K562 (cell line): Measurements from ENCODE around the gene MRTFB. TPM values are rescaled to one million over a fixed set of nuclear protein-coding genes. Genes with fewer than 3 reads are reported as not detected.

ENCODE experiments used
- ATAC-seq: fragments of 200-7000 bp; cut with Tn5 transposase; 3 replicates; pipeline ENCODE4 v1.9.1; 2020; ENCODE audit warnings: moderate library complexity
- BruUV-seq: library from RNA; stranded (reverse); fragments of 400-500 nt; replicated peaks from 2 replicates; lab custom pipeline; 2021; lab: Mats Ljungman, UMichigan
- CTCF ChIA-PET: fragments of 300-600 bp; formaldehyde crosslinking; extraction: SDS; loops from one replicate; lab custom pipeline; 2021; ENCODE audit warnings: low intra/inter-chr PET ratio; lab: Yijun Ruan, JAX
- POLR2A ChIA-PET: fragments of 300-600, 350-650 bp; sonication (Branson Sonifier 250); formaldehyde crosslinking; extraction: SDS; loops from one replicate; lab custom pipeline; 2021; ENCODE audit warnings: antibody characterized with exemption, inconsistent platforms; lab: Yijun Ruan, JAX
- DNase-seq, 4 experiments: peaks; one replicate each; pipeline versions ENCODE4 v3.0.0 to v3.0.0-alpha.2; 2011 to 2018; ENCODE audit warnings: low spot score in 3 of 4, mixed read lengths in 3 of 4; ENCODE audit errors: extremely low read depth in 1 of 4
- FAIRE-seq: peaks from 2 replicates; lab custom pipeline; 2011; peaks lifted over from hg19 to GRCh38; lab: Jason Lieb, UNC
- H2AFZ ChIP-seq: 2 replicates; pipeline ENCODE4 v1.6.0; 2011; ENCODE audit warnings: low read depth, low read length, control low read depth, inconsistent platforms
- H3K27ac ChIP-seq: fragments of 200-600 bp; 3 replicates; pipeline ENCODE4 v1.8.0; 2011; ENCODE audit warnings: low read depth, mild to moderate bottlenecking, control low read depth, inconsistent platforms, low read length, moderate library complexity, mixed read lengths; ENCODE audit errors: extremely low read depth
- H3K27me3 ChIP-seq, 2 experiments: fragments of 300-600 bp in 1 of 2; 2 replicates in 1 of 2; 3 replicates in 1 of 2; pipeline versions ENCODE4 v1.6.0 to v1.8.0; 2011; ENCODE audit warnings: inconsistent platforms in 2 of 2, low read length in 2 of 2, mild to moderate bottlenecking in 1 of 2, mixed read lengths in 1 of 2, moderate library complexity in 1 of 2; ENCODE audit not compliant: control insufficient read depth in 2 of 2, insufficient read depth in 2 of 2
- H3K36me3 ChIP-seq: fragments of 300-600 bp; 3 replicates; pipeline ENCODE4 v1.8.0; 2011; ENCODE audit warnings: mild to moderate bottlenecking, low read length, inconsistent platforms; ENCODE audit not compliant: control insufficient read depth, insufficient read depth
- H3K4me1 ChIP-seq, 2 experiments: fragments of 200-600 bp in 1 of 2; replicated peaks in 1 of 2; 2 replicates in 1 of 2; 3 replicates in 1 of 2; pipeline versions ENCODE4 v1.5.1 to v1.8.0; 2011; ENCODE audit warnings: inconsistent platforms in 2 of 2, low read length in 2 of 2, mild to moderate bottlenecking in 1 of 2, mixed read lengths in 1 of 2, moderate library complexity in 1 of 2; ENCODE audit not compliant: control insufficient read depth in 2 of 2, insufficient read depth in 2 of 2
- H3K4me2 ChIP-seq: 2 replicates; pipeline ENCODE4 v1.6.1; 2011; ENCODE audit warnings: low read length, control low read depth, inconsistent platforms, mixed read lengths; ENCODE audit not compliant: insufficient read depth
- H3K4me3 ChIP-seq: fragments of 200-600 bp; sonication (generic), shearing (Covaris generic); 2 replicates; pipeline ENCODE4 v1.5.1; 2016; ENCODE audit warnings: control low read depth, inconsistent platforms
- H3K79me2 ChIP-seq: fragments of 200-600 bp; 3 replicates; pipeline ENCODE4 v1.8.0; 2011; ENCODE audit warnings: low read length, inconsistent platforms; ENCODE audit not compliant: control insufficient read depth, insufficient read depth
- H3K9ac ChIP-seq, 2 experiments: 2 replicates each; pipeline versions ENCODE4 v1.6.0 to v1.6.1; 2011; ENCODE audit warnings: low read depth in 2 of 2, low read length in 2 of 2, control low read depth in 1 of 2, inconsistent platforms in 1 of 2, mild to moderate bottlenecking in 1 of 2, mixed read lengths in 1 of 2; ENCODE audit not compliant: insufficient read depth in 1 of 2
- H3K9me1 ChIP-seq: one replicate; pipeline ENCODE4 v1.6.0; 2011; ENCODE audit warnings: inconsistent platforms, mild to moderate bottlenecking, low read length, moderate library complexity; ENCODE audit not compliant: control insufficient read depth, insufficient read depth
- H3K9me3 ChIP-seq: replicated peaks from 2 replicates; pipeline ENCODE4 v1.5.1; 2011; ENCODE audit warnings: low read depth, low read length, inconsistent platforms; ENCODE audit not compliant: control insufficient read depth, insufficient read depth
- H4K20me1 ChIP-seq: replicated peaks from 2 replicates; pipeline ENCODE4 v1.6.1; 2011; ENCODE audit warnings: low read length, inconsistent platforms, mixed read lengths; ENCODE audit not compliant: control insufficient read depth, insufficient read depth
- HINFP ChIP-seq: fragments of 450-650 bp; conservative IDR thresholded peaks from 2 replicates; pipeline ENCODE4 v1.6.1; 2016; ENCODE audit warnings: missing genetic modification characterization, low read depth, mild to moderate bottlenecking, control low read depth, missing compliant biosample characterization
- JUND ChIP-seq, 2 experiments: IDR thresholded peaks; 2 replicates in 1 of 2; 3 replicates in 1 of 2; pipeline ENCODE4 v1.6.1; 2011; ENCODE audit warnings: borderline replicate concordance in 2 of 2, low read depth in 2 of 2, low read length in 2 of 2, improper control_type of control experiment in 1 of 2, missing biosample characterization in 1 of 2, missing genetic modification characterization in 1 of 2, missing genetic modification reagents in 1 of 2
- NCOA1 ChIP-seq: fragments of 450-650 bp; IDR thresholded peaks from 2 replicates; pipeline ENCODE4 v1.6.1; 2016; ENCODE audit warnings: low read depth
- PTTG1 ChIP-seq: fragments of 450-650 bp; IDR thresholded peaks from 2 replicates; pipeline ENCODE4 v1.6.1; 2016; ENCODE audit warnings: low read depth, mild to moderate bottlenecking, missing genetic modification characterization, missing compliant biosample characterization
- WGBS: fragments of 100-300 bp; shearing (Covaris generic); methylation state at CpG from one replicate; pipeline ENCODE4 v1.1.6; 2016; ENCODE audit warnings: low coverage, mixed read lengths; ENCODE audit not compliant: insufficient coverage; ENCODE audit errors: missing lambda C conversion rate; 5-methylcytosine and 5-hydroxymethylcytosine counted together
- in situ Hi-C: fragments of 300-500 bp; cut with MboI; formaldehyde crosslinking; loops from 4 replicates; pipeline ENCODE4 v1.15.0; 2018; ENCODE audit warnings: inconsistent platforms, mixed read lengths
- intact Hi-C: fragments of 100-400 bp; cut with micrococcal nuclease; formaldehyde crosslinking; loops from 2 replicates; pipeline ENCODE4 v1.14.2; 2022
- polyA plus RNA-seq, 8 experiments: library from polyadenylated mRNA; depleted of rRNA in 4 of 8; stranded (reverse) in 5 of 8; unstranded in 3 of 8; fragments of >200 nt; fragmentation: Nextera tagmentation in 2 of 8; fragmentation: Illumina TruSeq in 1 of 8; extraction: Ambion mirVana in 2 of 8; extraction: Trizol in 1 of 8; gene quantifications; 2 replicates each; pipeline versions ENCODE4 v1.2.1 to v1.2.3, GENCODE V29; 2011 to 2014; ENCODE audit warnings: inconsistent platforms in 1 of 8, missing spikeins in 1 of 8
- total RNA-seq, 7 experiments: library from RNA; depleted of rRNA in 6 of 7; stranded (reverse); fragments of >200 nt in 6 of 7; fragmentation: Illumina TruSeq in 2 of 7; extraction: Trizol in 2 of 7; gene quantifications; 2 replicates each; pipeline versions ENCODE4 v1.2.1 to v1.2.3, GENCODE V29; 2011 to 2021; ENCODE audit warnings: low replicate concordance in 1 of 7

MRTFB gene
- total and polyA plus RNA-seq, 9 of the 15 experiments (the other 6 are each of a cell fraction or from before 2014, with no cell fraction given): 2.2 to 12.7 (median 7.0) TPM

- no peak for TF ChIP-seq PTTG1
- TF ChIP-seq, all 486 proteins: peak for 0
Measured at GRCh38 chr16:14112539-14112856, 41.4 kb downstream of the MRTFB start (continued).

- Histone ChIP-seq H4K20me1 (peaks cover 15% of the 10 kb centered on the region; the same call in 1 of the 2 replicates), H3K9me3 (no peaks in the 10 kb centered on the region), H3K27ac (no peak overlapping the region), H2AFZ (no peak overlapping the region), H3K9me1 (no peaks in the 10 kb centered on the region), H3K9ac (no peak overlapping the region), H3K27me3 (no peaks in the 10 kb centered on the region), H3K4me1 (peaks cover 0 to 3% of the 10 kb centered on the region in 2 experiments; a peak in 1 of 5 replicates), H3K4me3 (no peak overlapping the region), H3K36me3 (no peaks in the 10 kb centered on the region; the same call in 2 of the 3 replicates), H3K79me2 (no peaks in the 10 kb centered on the region), H3K4me2 (no peak overlapping the region)
- FAIRE-seq (no peak), DNase-seq (no peak), ATAC-seq (no peak)
- 82% methylated on average over 4 of the region's 4 CpGs for WGBS
- ChIA-PET POLR2A (interaction anchor here (0.6 to 1.5 kb wide), 3 partner anchors 13 to 194 kb away, joined by 3 to 4 read pairs (median 3); partner anchors contain the start of gene ERCC4), CTCF (no interaction called here)
- no TSS peak for BruUV-seq
- TF ChIP-seq JUND (IDR thresholded peaks at IDR 0.05; ENCODE audit: borderline replicate concordance, low read depth, low read length) (no peak), JUND (tag; IDR thresholded peaks at IDR 0.05; ENCODE audit: borderline replicate concordance, low read depth, low read length) (no peak), NCOA1 (no peak), HINFP (tag) (no peak)
- intact Hi-C loops (no loop called here), in situ Hi-C loops (no loop called here)
Measured at GRCh38 chr16:14113344-14113743, 42.2 kb downstream of the MRTFB start.
